ENCODE data around the gene OTOGL.
"Not testable (repeated sequence)": the region's sequence is repeated elsewhere in the genome, so short reads cannot be mapped to it uniquely, and the experiment has no call there.

The OTOGL gene

DNA sequence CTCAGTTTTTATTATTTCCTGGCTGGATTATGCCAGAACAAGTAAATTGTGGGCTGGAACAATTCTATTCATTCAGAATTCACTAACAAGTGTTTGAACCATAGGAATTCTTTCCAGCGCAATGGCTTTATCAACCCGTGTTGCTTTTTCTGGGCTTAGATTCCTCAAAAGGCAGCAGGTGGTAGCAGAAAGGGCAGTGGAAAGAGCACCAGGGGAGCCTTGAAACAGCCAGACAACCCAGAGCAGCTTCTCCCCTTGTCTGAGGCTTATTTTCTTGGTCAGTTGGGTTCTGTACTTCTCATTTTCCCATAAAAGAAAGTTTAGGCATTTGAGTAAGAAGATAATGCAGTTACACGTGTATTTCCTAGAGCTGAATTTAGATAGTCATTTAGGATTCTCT lies 130.7 kb downstream of the OTOGL start:
- no peaks in the 10 kb centered on the region for H3K9me3 ChIP-seq (ENCODE audit: low read length)
- no peak overlapping the region for H3K27ac ChIP-seq (ENCODE audit: low read depth, low read length)
- no peak overlapping the region for H3K4me3 ChIP-seq (ENCODE audit: low read depth in 1 of 2, low read length in 2 of 2)
- H3K4me1 ChIP-seq (ENCODE audit: insufficient read depth, low read length) = no peaks in the 10 kb centered on the region
- no peak overlapping the region for H3K9ac ChIP-seq (ENCODE audit: low read length)
- no peaks in the 10 kb centered on the region for H3K36me3 ChIP-seq (ENCODE audit: insufficient read depth, low read length)
- H3K27me3 ChIP-seq (ENCODE audit: control insufficient read depth in 1 of 2, insufficient read depth in 2 of 2, low read length in 2 of 2) = no peaks in the 10 kb centered on the region

DNA sequence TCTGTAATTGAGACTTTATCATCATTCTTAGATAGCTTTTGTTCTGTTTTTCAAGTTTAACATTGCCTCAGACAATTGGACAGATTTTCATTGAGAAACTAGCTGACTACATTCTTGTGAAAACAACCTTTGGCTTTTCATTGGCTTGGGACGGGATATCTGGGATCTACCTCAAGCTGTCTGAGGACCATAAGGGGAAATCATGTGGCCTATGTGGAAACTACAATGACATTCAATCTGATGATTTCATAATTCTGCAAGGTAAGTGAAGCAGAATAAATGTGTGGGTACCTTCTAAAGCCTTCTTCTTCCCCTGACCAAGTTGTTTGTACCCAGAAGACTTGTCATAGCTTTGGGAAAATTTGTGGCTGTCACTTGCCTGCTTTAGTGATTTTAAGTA lies 133.5 kb downstream of the OTOGL start:
- no peaks in the 10 kb centered on the region for H3K27me3 ChIP-seq (ENCODE audit: control insufficient read depth in 1 of 2, insufficient read depth in 2 of 2, low read length in 2 of 2)
- no peaks in the 10 kb centered on the region for H3K36me3 ChIP-seq (ENCODE audit: insufficient read depth, low read length)
- H3K9ac ChIP-seq (ENCODE audit: low read length) = no peak overlapping the region
- H3K9me3 ChIP-seq (ENCODE audit: low read length) = no peaks in the 10 kb centered on the region
- no peak overlapping the region for H3K27ac ChIP-seq (ENCODE audit: low read depth, low read length)
- H3K4me1 ChIP-seq (ENCODE audit: insufficient read depth, low read length) = no peaks in the 10 kb centered on the region
- H3K4me3 ChIP-seq (ENCODE audit: low read depth in 1 of 2, low read length in 2 of 2) = no peak overlapping the region

DNA sequence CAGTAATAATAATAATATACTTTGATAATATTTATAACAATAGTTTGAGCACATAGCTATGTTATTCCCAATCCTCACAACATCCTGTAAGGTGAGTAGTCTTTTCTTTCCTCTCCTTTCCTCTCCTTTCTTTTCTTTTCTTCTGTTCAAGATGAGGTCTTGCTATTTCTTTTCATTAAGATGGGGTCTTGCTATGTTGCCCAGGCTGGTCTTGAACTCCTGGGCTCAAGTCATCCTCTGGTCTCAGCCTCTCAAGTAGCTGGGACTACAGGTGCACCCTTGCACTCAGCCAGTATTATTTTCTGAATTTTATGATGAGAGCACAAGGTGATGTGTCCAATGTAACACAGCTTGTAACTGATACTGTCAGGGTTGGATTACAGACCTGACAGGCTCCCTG lies 134.6 kb downstream of the OTOGL start:
- no peaks in the 10 kb centered on the region for H3K4me1 ChIP-seq (ENCODE audit: insufficient read depth, low read length)
- no peak overlapping the region for H3K4me3 ChIP-seq (ENCODE audit: low read depth in 1 of 2, low read length in 2 of 2)
- no peaks in the 10 kb centered on the region for H3K36me3 ChIP-seq (ENCODE audit: insufficient read depth, low read length)
- no peak overlapping the region for H3K27ac ChIP-seq (ENCODE audit: low read depth, low read length)
- no peak overlapping the region for H3K9ac ChIP-seq (ENCODE audit: low read length)
- no peaks in the 10 kb centered on the region for H3K9me3 ChIP-seq (ENCODE audit: low read length)
- H3K27me3 ChIP-seq (ENCODE audit: control insufficient read depth in 1 of 2, insufficient read depth in 2 of 2, low read length in 2 of 2) = no peaks in the 10 kb centered on the region

DNA sequence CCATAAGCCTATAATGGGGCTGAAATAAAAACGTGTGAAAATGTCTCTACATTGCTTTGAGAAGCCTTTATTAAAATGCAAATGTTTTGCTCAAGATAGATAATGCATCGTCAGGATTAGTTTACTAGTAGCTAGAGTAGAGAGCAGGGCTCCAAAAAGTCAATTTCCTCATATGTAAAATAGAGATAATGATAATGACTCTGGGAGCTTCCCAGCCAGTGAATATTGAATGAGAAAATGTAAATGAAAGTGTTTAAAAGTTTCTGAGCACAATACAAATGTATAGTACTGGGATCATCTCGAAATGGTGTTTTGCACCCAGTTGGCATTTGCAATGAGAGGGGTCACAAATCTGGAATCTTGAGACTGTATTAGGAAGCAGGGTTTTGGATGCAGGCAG lies 135.3 kb downstream of the OTOGL start:
- Histone ChIP-seq H3K9ac (ENCODE audit: low read length) (no peak overlapping the region), H3K36me3 (ENCODE audit: insufficient read depth, low read length) (no peaks in the 10 kb centered on the region), H3K27ac (ENCODE audit: low read depth, low read length) (no peak overlapping the region), H3K9me3 (ENCODE audit: low read length) (no peaks in the 10 kb centered on the region), H3K4me3 (ENCODE audit: low read depth in 1 of 2, low read length in 2 of 2) (no peak overlapping the region), H3K4me1 (ENCODE audit: insufficient read depth, low read length) (no peaks in the 10 kb centered on the region), H3K27me3 (ENCODE audit: control insufficient read depth in 1 of 2, insufficient read depth in 2 of 2, low read length in 2 of 2) (no peaks in the 10 kb centered on the region)

DNA sequence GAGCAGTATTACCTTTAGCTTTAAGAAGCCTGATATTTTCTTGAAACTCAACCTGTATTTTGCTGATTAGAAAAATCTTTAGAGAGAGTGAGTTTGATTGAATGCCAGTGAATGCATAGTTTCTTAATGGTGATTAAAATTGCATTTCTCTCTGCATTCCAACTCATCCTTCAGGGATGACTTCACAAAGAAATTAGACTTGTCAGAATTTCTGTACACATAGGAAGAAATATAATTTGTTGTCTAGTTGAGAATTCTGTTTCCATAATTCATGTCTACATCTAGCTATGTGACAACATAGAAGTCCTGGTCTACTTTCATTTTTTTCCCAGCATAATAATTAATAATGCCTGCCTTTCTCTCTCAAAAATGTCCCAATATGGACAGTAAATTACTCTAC lies 136.6 kb downstream of the OTOGL start:
- Histone ChIP-seq H3K9ac (ENCODE audit: low read length) (no peak overlapping the region), H3K27ac (ENCODE audit: low read depth, low read length) (no peak overlapping the region), H3K4me3 (ENCODE audit: low read depth in 1 of 2, low read length in 2 of 2) (no peak overlapping the region), H3K9me3 (ENCODE audit: low read length) (no peaks in the 10 kb centered on the region), H3K4me1 (ENCODE audit: insufficient read depth, low read length) (no peaks in the 10 kb centered on the region), H3K27me3 (ENCODE audit: control insufficient read depth in 1 of 2, insufficient read depth in 2 of 2, low read length in 2 of 2) (no peaks in the 10 kb centered on the region), H3K36me3 (ENCODE audit: insufficient read depth, low read length) (no peaks in the 10 kb centered on the region)

DNA sequence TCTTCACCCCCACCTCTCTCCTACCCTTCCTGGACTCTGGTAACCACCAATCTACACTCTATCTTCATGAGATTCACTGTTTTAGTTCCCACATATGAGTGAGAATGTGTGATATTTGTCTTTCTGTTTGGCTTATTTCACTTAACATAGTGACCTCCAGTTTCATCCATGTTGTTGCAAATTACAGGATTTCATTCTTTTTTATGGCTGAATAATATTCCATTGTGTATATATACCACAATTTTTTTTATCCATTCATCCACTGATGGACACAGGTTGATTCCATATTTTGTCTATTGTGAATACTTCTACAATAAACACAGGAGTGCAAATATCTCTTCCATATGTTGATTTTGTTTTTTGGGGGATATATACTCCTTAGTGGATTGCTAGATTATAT lies 140.5 kb downstream of the OTOGL start:
- H3K27ac ChIP-seq (ENCODE audit: low read depth, low read length) = no peak overlapping the region
- no peaks in the 10 kb centered on the region for H3K36me3 ChIP-seq (ENCODE audit: insufficient read depth, low read length)
- H3K9ac ChIP-seq (ENCODE audit: low read length) = no peak overlapping the region
- H3K27me3 ChIP-seq (ENCODE audit: control insufficient read depth in 1 of 2, insufficient read depth in 2 of 2, low read length in 2 of 2) = no peaks in the 10 kb centered on the region
- no peak overlapping the region for H3K4me3 ChIP-seq (ENCODE audit: low read depth in 1 of 2, low read length in 2 of 2)
- H3K4me1 ChIP-seq (ENCODE audit: insufficient read depth, low read length) = no peaks in the 10 kb centered on the region
- H3K9me3 ChIP-seq (ENCODE audit: low read length) = no peaks in the 10 kb centered on the region

DNA sequence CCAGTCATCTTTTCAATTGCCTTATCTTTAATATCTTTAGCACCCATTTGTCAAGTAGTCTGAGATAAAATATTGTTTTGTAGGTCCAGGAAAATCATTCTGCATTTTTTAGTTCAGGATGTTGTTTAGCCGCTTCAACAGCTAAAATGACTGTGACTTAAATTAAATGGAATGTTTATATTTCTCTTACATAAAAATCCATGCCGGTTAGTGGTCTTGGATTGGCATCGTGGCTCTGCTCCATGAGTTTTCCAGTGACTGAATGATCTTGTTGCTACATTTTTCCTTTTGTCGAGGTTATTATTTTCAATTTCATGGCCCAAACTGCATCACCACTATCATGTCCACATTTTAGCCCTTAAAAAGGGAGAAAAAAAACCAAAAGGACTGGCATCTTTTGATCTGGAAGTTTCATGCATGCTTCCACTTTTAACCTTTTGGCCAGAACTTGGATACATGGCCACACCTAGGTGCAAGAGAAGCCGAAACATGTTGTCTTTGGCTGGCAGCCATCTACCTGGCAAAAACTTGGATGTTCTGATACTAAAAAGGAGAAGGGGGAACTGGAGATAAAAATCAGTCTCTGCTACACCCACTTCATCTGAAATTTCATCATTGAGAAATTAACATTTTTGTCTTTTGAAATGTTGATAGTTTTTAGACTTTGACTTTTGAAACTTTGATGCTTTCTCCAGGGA lies 142.4 kb downstream of the OTOGL start:
- no peaks in the 10 kb centered on the region for H3K4me1 ChIP-seq (ENCODE audit: insufficient read depth, low read length)
- H3K27me3 ChIP-seq (ENCODE audit: control insufficient read depth in 1 of 2, insufficient read depth in 2 of 2, low read length in 2 of 2) = no peaks in the 10 kb centered on the region
- no peaks in the 10 kb centered on the region for H3K36me3 ChIP-seq (ENCODE audit: insufficient read depth, low read length)
- no peak overlapping the region for H3K9ac ChIP-seq (ENCODE audit: low read length)
- H3K4me3 ChIP-seq (ENCODE audit: low read depth in 1 of 2, low read length in 2 of 2) = no peak overlapping the region
- no peak overlapping the region for H3K27ac ChIP-seq (ENCODE audit: low read depth, low read length)
- H3K9me3 ChIP-seq (ENCODE audit: low read length) = no peaks in the 10 kb centered on the region

DNA sequence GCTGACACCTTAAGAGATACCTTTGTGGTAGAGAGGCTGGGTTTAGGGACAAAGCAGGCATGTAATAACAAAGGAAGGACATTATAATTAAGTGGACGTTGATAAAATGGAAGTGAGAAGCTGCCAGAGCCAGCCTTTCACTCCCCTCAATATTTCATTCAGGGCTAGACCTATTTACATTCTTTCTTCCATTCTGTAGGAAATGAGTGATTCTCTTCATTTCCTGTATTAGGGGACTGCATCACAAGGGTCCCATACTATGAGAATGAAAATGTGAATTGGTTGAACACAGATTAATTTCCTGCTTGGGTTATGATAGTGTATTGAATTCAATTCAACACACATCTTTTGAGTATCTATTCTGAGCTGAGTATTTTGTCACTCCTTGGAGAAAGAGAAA lies 143.0 kb downstream of the OTOGL start:
- Histone ChIP-seq H3K9ac (ENCODE audit: low read length) (no peak overlapping the region), H3K9me3 (ENCODE audit: low read length) (no peaks in the 10 kb centered on the region), H3K4me3 (ENCODE audit: low read depth in 1 of 2, low read length in 2 of 2) (no peak overlapping the region), H3K36me3 (ENCODE audit: insufficient read depth, low read length) (no peaks in the 10 kb centered on the region), H3K27me3 (ENCODE audit: control insufficient read depth in 1 of 2, insufficient read depth in 2 of 2, low read length in 2 of 2) (no peaks in the 10 kb centered on the region), H3K27ac (ENCODE audit: low read depth, low read length) (no peak overlapping the region), H3K4me1 (ENCODE audit: insufficient read depth, low read length) (no peaks in the 10 kb centered on the region)

DNA sequence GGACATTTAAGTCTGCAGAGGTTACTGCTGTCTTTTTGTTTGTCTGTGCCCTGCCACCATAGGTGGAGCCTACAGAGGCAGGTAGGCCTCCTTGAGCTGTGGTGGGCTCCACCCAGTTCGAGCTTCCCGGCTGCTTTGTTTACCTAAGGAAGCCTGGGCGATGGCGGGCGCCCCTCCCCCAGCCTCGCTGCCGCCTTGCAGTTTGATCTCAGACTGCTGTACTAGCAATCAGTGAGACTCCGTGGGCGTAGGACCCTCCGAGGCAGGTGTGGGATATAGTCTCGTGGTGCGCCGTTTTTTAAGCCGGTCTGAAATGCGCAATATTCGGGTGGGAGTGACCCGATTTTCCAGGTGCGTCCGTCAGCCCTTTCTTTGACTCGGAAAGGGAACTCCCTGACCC lies 150.2 kb downstream of the OTOGL start:
- H3K36me3 ChIP-seq (ENCODE audit: insufficient read depth, low read length); H3K9ac ChIP-seq (ENCODE audit: low read length); H3K27ac ChIP-seq (ENCODE audit: low read depth, low read length); H3K4me3 ChIP-seq (ENCODE audit: low read depth in 1 of 2, low read length in 2 of 2); H3K27me3 ChIP-seq (ENCODE audit: control insufficient read depth in 1 of 2, insufficient read depth in 2 of 2, low read length in 2 of 2); H3K9me3 ChIP-seq (ENCODE audit: low read length); H3K4me1 ChIP-seq (ENCODE audit: insufficient read depth, low read length): not testable (repeated sequence)

DNA sequence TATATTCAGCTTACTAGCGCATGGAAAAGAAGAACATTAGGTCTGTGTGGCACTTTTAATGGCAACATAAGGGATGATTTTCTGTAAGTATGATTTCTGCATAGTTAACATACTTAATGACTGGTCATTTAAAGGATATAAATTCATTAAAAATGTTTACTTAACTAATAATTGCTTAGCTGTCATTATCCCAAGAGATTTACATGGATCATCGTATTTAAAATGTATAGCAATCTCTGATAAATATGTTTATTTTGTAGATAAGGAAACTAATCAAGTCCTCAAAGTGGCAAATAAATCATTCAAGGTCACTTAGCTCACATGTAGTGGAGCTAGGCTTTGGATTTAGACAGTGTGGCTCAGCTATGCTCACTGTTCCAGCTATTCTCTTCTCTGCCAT lies 158.6 kb downstream of the OTOGL start:
- H3K9ac ChIP-seq (ENCODE audit: low read length) = no peak overlapping the region

DNA sequence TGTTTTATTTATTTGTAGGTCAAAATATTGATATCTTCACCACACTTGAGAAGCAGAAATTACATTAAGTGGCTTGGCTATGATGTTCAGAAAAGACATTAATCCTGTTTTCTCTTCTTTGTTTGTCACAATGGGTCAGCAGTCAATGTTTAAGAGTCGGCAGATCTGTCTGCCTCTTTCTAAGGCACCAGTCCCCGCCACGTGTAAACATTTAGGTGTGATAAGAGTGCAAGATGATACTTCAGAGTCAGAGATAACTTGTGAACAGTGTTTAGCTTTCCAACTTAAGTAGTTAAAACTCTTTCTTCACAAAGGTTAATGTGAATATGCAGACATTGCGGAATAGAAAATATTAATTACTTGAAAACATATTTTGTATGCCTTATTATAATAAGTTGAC lies 160.9 kb downstream of the OTOGL start:
- H3K27me3 ChIP-seq (ENCODE audit: control insufficient read depth in 1 of 2, insufficient read depth in 2 of 2, low read length in 2 of 2) = no peaks in the 10 kb centered on the region
- H3K9me3 ChIP-seq (ENCODE audit: low read length) = no peaks in the 10 kb centered on the region
- H3K27ac ChIP-seq (ENCODE audit: low read depth, low read length) = no peak overlapping the region
- H3K9ac ChIP-seq (ENCODE audit: low read length) = no peak overlapping the region
- no peaks in the 10 kb centered on the region for H3K36me3 ChIP-seq (ENCODE audit: insufficient read depth, low read length)
- H3K4me3 ChIP-seq (ENCODE audit: low read depth in 1 of 2, low read length in 2 of 2) = no peak overlapping the region
- H3K4me1 ChIP-seq (ENCODE audit: insufficient read depth, low read length) = no peaks in the 10 kb centered on the region

More for the DNA sequence above, 158.6 kb downstream of the OTOGL start:
- no peak overlapping the region for H3K4me3 ChIP-seq (ENCODE audit: low read depth in 1 of 2, low read length in 2 of 2)
- H3K9me3 ChIP-seq (ENCODE audit: low read length) = no peaks in the 10 kb centered on the region
- H3K27me3 ChIP-seq (ENCODE audit: control insufficient read depth in 1 of 2, insufficient read depth in 2 of 2, low read length in 2 of 2) = no peaks in the 10 kb centered on the region
- H3K36me3 ChIP-seq (ENCODE audit: insufficient read depth, low read length) = no peaks in the 10 kb centered on the region
- H3K27ac ChIP-seq (ENCODE audit: low read depth, low read length) = no peak overlapping the region
- no peaks in the 10 kb centered on the region for H3K4me1 ChIP-seq (ENCODE audit: insufficient read depth, low read length)

DNA sequence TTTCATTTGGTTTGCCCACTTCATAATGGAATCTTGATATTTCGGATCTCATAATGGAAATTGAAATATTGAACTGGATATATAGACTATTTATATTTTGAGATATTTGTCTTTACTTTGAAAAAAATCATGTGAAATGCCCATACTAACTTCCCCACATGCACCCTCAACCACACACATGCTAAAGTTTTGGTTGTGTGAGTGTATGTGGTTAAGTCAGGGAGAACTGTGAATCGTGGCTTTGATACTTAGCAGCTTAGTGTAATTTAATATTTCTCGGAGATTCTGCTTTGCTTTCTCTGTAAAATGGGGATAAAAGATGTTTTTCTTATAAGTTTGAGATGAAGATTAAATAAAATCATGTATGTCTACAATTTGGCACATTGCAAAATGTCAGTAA lies 162.1 kb downstream of the OTOGL start:
- H3K36me3 ChIP-seq (ENCODE audit: insufficient read depth, low read length) = no peaks in the 10 kb centered on the region
- no peaks in the 10 kb centered on the region for H3K27me3 ChIP-seq (ENCODE audit: control insufficient read depth in 1 of 2, insufficient read depth in 2 of 2, low read length in 2 of 2)
- H3K27ac ChIP-seq (ENCODE audit: low read depth, low read length) = no peak overlapping the region
- H3K4me3 ChIP-seq (ENCODE audit: low read depth in 1 of 2, low read length in 2 of 2) = no peak overlapping the region
- no peaks in the 10 kb centered on the region for H3K4me1 ChIP-seq (ENCODE audit: insufficient read depth, low read length)
- no peaks in the 10 kb centered on the region for H3K9me3 ChIP-seq (ENCODE audit: low read length)
- H3K9ac ChIP-seq (ENCODE audit: low read length) = no peak overlapping the region

All from muscle layer of colon (tissue), 2 donors.